Pulmonary artery endothelial cell (primary cell): Measurements from ENCODE around the gene KCND2. TPM values are rescaled to one million over a fixed set of nuclear protein-coding genes. Genes with fewer than 3 reads are reported as not detected.
"Not testable (repeated sequence)": the region's sequence is repeated elsewhere in the genome, so short reads cannot be mapped to it uniquely, and the experiment has no call there.

Source experiments
- DNase-seq: peaks from one replicate; pipeline ENCODE4 v3.0.0-alpha.2; 2011; ENCODE audit warnings: low read depth, low spot score
- total RNA-seq: library from RNA; depleted of rRNA; stranded (reverse); fragments of >200 nt; gene quantifications from 2 replicates; pipeline ENCODE4 v1.2.3, GENCODE V29; 2014

Gene KCND2
- total RNA-seq, 1 donor from 2014 or later = not detected

DNA sequence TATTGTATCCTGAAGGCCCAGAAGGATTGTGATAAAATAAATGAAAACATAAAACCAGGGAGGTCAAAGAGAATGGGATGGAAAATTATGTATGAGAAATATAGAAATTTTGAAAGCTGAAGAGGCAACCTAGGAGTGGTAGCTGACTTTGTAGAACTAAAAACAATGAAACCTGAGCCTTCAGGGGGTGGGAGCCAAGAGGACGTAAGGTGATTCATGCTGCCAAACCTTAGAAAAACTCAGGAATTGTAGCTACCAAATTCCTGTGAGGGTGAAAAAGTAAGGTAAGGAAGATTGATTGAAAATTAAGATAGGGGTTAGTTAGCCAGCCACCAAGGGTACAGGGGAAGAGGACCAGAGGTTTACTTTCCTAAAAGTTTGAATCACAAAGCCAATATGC, 213.2 kb downstream of the KCND2 start:
- no peak for DNase-seq

- DNase-seq = no peak
Observed at GRCh38 chr7:120502132-120502531, 229.2 kb downstream of the KCND2 start.

DNA sequence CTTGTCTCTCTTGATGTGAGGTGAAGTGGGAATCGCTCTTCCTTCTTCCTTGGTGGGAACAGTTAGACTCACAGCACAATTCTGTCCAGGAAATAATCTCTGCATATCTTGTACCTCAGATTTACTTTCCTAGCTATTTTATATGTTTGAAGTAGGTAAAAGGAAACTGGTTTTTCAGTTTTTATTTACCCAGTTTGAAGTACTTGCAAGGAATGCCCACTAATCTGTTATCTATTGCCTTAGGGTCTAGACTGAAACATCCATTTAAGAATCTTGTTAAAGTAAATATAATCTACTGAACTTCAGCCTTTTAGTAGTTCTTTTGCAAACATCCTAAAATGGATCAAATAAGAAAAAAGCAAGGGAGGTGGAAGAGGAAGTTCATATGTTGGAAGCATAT, 229.8 kb downstream of the KCND2 start:
- DNase-seq = no peak

DNA sequence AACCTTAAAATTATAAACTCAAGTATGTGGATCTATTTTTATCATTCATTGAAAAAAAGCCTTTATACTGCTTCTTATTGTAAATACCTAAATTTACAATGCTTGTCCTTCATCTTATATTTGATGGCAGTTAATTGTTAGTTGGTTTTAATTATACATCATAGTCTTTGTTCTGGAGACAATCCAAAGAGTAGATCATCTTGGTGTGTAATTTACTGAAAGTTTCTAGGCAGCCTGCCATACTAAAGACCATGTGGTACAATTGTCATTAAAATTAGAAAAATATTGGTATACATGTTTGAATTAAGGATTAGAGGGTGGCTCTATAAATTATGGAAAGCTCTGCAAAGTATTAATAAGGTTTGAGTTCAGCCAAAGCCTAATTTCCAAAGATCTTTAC, 231.4 kb downstream of the KCND2 start:
- no peak for DNase-seq

DNA sequence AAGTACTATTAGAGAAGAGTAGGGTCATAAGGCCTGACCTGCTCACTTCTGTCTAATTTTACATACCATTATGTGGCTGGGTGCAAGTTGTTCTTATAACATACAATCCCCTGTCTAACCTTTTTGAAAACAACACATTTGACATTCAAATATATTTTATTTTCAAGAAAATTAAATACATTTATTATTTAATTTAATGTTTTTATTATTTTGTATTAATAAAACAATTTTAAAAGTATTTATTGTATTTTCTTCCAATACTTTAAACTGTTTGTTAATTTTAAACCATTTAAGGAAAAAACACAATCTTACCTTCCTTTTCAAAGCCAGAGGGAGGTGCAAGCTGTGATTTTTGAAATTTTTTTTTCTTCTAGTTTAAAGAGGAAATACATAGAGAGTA, 232.8 kb downstream of the KCND2 start:
- DNase-seq = no peak

GRCh38 chr7:120512701-120513100, 239.7 kb downstream of the KCND2 start:
- no peak for DNase-seq

DNA sequence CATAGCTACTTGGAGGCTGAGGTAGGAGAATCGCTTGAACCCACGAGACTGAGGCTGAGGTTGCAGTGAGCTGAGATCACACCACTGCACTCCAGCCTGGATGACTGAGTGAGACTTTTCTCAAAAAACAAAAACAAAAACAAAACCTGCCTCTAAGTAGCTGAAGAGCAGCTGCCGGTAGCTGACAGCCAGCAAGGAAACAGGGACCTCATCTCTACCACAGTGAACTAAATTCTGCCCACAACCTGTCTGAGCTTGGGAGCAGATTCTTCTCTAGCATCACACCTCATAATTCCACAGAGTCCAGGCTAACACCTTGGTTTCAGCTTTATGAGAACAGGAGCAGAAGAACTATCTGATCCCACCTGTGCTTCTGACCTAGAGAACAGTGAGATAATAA, 246.2 kb downstream of the KCND2 start:
- DNase-seq = no peak

DNA sequence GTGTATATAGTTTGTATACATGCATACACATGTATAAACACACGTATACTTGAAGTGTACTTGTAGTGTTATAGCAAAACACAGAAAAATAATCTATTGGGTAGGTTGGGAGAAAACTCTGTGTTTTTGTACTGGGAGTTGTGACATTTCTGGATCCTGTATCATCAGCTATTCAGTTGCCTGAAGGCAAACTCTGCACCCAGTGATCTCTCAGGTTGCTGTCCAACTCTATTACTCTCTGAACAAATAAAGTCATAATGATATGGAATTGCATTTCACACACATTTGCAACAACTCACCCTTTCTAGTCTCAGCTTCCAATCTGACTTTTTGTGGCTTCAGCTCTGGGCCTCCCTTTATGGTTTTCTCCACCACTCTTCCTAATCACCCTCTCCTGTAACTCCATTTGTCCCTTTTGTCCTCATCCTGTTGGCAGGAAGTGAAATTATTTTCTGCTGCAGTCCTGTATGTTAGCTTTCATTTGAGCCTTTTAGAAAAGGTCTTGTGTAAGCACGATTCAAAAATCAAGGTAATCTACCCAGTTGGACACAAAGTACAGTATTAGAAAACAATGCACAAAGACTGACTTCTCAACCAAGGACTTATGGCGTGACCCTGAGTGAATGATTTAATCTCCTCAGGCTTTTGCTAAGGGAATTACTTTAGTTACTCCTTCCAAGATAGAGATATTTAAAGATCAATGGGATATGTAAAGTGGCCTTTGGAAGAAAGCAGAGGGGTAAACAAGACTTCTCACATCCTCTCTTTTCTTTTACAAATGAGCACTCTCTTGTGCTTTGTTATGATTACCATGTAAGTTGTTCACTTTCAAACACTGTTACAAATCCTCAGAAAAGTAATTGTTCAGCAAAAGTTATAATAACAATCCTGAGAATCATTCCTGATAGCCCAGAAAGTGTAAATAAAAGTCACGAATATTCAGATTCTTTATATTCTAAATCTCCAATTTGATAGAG, 249.1 kb downstream of the KCND2 start:
- DNase-seq = no peak

- no peak for DNase-seq
Observed at GRCh38 chr7:120523985-120524384, 251.0 kb downstream of the KCND2 start.

- DNase-seq = no peak
Observed at GRCh38 chr7:120526902-120527509, 254.0 kb downstream of the KCND2 start.

- DNase-seq = no peak
Observed at GRCh38 chr7:120529736-120530135, 256.8 kb downstream of the KCND2 start.

DNA sequence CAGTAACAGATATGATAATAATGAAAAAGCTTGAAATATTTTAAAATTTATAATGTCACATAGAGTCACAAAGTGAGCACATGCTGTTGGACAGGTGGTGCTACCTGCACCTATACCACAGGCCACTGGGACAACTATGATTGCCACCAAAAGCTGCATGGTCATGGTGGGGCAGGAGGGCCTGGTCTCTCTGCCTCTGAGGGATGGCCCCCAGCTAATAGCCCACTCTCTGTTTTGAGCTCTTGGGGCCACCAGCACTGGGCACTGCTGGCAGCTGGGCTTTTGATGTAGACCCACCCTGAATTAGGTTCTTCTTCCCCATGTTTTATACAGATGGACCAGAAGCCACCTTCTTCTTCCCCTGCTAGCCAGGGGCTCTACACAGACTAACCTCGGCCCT, 265.4 kb downstream of the KCND2 start:
- DNase-seq = no peak

DNA sequence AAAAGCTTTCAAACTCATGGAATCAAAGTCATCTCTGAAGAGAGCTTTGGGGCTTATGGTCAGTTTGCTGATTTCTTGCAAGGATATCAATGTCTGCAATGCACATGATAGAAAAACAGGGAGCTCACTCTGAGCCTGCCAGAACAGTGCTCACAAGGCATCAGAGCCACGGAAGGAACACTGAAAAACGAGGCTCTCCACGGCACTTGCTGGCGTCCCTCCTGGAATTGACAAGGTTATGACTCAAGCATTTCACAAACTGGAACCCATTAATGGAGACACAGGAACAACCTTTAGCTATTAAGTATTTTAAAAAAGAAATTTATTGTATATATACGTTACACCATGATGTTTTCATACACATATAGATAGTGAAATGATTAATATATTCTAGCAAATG, 266.3 kb downstream of the KCND2 start:
- no peak for DNase-seq

GRCh38 chr7:120547605-120548004, 274.6 kb downstream of the KCND2 start:
- no peak for DNase-seq

GRCh38 chr7:120550494-120551048, 277.6 kb downstream of the KCND2 start:
- DNase-seq = no peak

DNA sequence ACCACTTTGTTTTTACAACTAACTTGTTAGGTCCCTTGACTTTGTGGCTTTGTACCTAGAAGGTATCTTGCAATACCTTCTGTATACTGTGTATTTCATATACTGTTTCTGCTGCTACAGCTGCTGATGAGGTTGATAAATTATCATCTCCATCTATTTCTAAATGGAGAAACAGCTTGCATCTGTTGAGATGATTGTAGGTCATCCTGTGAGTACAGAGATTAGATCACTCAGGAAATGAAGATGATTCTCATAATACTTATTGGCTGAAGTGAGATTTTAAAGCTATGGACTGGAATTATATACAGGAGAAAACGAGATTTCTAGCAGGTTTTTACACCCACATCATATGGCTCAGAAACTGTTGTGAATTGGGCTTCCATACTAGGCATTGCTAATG, 280.5 kb downstream of the KCND2 start:
- no peak for DNase-seq

GRCh38 chr7:120554960-120555571, 282.1 kb downstream of the KCND2 start:
- peak; percentile 0 for DNase-seq

DNA sequence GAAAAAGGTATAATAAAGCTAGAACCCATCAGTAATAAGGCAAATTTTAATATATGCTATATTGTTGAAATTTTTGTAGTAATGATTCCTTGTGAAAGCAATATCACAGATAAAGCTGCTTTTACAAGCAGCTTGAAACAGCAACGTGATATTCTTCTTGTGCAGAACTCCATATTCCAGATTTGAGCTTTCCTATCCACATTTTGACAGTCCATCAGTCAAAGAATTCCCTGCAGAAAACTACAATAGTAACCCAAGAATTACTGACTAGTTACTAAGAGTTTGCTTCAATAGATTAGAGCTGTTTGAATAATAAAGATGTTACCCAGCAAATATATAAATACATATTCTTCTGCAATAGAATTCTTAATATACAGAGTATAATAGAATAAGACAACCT, 291.2 kb downstream of the KCND2 start:
- DNase-seq = no peak

GRCh38 chr7:120567204-120567603, 294.2 kb downstream of the KCND2 start:
- no peak for DNase-seq

DNA sequence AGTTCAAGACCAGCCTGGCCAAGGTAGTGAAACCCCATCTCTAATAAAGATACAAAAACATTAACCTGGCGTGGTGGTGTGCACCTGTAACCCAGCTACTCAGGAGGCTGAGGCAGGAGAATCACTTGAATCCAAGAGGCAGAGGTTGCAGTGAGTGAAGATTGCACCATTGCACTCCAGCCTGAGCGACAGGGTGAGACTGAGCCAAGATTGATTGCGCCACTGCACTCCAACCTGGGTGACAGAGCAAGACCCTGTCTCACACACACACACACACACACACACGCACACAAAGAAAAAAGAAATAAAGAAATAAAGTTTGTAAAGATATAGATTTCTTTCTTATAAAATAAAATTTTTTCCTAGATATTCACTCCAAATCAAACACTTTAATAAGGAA, 305.7 kb downstream of the KCND2 start:
- DNase-seq = not testable (repeated sequence)

DNA sequence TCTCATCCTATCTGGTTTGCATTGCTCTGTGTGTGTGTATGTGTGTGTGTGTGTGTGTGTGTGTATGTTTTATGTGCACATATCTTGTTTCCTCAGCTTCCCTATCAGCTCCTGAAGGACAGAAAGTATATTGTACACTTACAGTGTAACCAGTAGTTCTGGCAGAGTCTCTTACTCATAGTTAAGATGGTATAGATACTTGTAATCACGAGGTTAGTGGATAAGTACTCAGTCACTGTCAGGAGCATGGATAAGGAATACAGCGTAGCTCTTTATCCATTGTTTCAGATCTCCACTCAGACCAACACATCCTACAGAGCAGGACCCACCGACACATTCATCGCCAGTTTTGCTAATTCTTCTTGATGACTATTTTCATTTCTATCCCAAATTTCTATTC, 309.9 kb downstream of the KCND2 start:
- DNase-seq = no peak
